NOMO-1 (cell line): ENCODE data around the gene DNAH6.
"Not testable (repeated sequence)": the region's sequence is repeated elsewhere in the genome, so short reads cannot be mapped to it uniquely, and the experiment has no call there.

Experiments
- DNase-seq, 2 experiments: peaks; one replicate each; lab custom pipeline; 2025; ENCODE audit not compliant: unreplicated experiment in 2 of 2; lab: John Stamatoyannopoulos, UW

Gene DNAH6

GRCh38 chr2:84496386-84496785 lies 19.9 kb upstream of the DNAH6 start:
- DNase-seq, result no peak

DNA sequence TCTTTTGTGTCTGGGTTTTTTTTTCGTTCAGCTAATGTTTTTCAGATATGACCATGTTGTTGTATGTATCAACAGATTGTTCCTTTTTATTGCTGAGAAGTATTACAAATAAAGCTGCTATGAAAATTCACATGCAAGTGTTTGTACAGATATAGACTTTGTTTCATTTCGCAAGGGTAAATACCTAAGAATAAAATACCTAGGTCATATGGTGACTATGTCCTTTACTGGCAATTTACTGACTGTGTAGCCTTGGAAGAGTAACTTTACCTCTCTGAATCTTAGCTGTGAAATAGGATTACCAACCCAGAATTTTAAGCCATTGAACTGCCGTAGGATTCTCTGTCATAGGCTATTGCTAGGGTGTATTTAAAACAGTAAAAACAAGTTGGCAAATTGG lies 19.0 kb upstream of the DNAH6 start:
- no peak for DNase-seq

DNA sequence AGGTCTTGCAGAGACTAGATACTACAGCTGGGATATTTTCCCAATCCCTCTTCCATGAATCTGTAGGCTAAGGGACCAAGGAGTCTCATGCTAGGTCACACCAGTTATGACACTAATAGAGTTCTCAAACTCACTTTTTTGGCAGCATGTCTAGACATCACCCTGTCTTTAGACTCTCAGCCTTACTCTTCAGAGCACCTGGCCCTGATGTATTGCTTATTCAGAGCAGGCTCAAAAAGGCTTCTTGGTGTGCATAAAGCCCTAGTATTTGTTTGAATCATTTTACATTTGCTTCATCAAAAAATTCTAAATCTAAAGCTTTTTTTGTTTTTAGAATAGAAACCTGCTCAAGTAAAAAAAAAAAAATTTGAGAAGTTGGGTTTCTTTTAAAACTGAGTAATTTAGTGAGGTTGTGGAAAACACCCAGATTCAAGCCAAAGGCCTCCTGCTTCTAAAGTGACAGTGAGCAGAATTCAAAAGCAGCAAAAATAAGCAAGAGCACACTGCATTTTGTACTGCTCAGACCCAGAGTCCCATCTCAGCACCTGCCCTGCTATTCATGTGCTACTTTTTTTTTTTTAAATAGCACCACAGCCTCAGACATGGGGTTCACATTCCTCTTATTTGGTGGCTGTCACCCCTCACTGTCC lies 18.0 kb upstream of the DNAH6 start:
- DNase-seq, result no peak

DNA sequence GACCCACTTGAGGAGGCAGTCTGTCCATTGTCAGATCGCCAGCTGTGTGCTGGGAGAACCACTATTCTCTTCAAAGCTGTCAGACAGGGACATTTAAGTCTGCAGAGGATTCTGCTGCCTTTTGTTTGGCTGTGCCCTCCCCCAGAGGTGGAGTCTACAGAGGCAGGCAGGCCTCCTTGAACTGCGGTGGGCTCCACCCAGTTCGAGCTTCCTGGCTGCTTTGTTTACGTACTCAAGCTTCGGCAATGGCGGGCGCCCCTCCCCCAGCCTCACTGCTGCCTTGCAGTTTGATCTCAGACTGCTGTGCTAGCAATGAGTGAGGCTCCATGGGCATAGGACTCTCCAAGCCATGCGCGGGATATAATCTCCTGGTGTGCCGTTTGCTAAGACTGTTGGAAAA lies 5.3 kb upstream of the DNAH6 start:
- DNase-seq, result not testable (repeated sequence)

DNA sequence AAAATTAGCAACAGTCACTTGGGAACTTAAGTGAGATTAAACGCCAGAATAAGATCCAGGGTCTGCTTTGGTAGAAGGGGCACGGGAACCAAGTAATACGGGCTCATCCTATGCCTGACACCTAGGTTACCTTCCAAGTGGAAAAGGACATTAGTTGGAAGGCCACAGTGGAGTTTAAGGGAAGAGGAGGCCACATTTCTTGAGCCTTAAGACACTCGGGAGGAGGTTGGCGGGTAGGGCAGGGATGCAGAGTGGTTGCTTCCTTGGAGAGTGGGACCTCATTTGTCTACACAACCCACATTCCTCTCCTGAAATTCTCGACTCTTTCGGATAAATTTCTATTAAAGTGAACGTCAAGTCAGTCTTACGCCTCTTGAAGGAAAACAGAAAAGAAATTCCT lies 510 bp upstream of the DNAH6 start:
- DNase-seq, result no peak

DNA sequence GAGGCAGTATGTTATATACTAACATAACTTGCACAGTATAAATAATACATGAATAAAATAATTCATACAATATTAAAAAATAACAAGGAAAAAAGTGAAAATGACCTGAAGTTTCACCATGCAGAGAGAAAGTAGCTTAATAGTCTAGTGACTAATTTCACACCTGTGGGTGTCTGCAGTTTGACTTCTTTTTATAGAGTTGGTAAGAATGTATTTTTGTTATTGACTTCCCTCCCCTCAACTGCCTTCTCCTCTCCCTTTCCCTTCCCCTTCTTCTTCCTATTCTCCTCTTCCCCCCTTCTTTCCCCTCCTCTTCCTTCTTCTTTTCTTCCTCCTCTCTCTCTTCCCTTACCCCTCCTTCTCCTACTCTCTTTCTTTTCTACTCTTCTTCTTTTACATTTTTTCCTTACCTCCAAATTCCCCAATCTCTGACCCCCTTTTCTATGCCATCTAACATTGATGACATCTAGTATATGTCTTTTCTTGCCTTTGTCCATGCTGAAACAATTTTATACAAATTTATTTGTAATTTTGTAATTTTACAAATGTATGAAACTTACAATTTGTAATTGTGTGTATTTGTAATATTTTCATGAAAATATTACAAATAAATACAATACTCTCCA lies 3.1 kb downstream of the DNAH6 start:
- no peak for DNase-seq

- DNase-seq, result no peak
These were observed 10.3 kb downstream of the DNAH6 start for GRCh38 chr2:84526562-84526961.

GRCh38 chr2:84527137-84528129 lies 11.1 kb downstream of the DNAH6 start:
- DNase-seq, result no peak

- no peak for DNase-seq
These were observed 16.0 kb downstream of the DNAH6 start for GRCh38 chr2:84532291-84532690.

DNA sequence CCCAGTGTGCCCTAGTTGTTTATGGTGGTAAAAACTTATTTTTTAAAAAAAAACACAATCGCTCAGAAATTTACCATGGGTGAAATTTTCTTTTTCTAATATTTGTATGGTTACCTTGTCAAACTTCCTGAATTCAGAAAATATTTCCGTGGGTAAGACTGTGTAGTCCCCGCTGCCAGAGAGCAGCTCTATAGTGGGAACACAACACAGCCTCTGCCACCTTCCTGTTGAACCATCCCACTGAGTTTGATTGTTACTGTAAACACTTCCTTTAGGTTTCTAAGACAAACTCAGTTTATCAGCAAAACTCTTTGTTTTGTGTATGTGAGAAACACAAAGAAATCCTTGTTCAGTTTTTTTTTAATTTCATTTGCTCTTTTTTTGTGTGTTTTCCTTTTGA lies 17.9 kb downstream of the DNAH6 start:
- no peak for DNase-seq

DNA sequence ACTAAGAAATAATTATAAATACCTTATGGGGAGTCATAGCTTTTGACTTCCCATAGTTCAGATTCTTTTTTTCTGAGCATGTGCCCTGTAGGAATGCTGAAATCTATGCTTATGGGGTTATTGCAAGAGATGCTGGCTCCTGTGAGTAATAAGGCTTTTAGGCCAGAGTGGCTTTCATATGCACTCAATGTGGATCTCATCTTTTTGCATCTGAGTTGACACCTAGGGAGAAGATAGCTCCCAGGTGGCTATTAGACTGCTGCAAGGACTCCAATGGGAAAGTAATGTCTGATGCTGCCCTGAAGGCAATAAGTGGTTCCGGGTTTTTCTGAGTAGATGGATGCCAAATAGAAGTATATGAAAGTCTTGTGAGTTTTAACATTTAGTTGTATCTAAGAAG lies 21.0 kb downstream of the DNAH6 start:
- DNase-seq, result no peak

DNA sequence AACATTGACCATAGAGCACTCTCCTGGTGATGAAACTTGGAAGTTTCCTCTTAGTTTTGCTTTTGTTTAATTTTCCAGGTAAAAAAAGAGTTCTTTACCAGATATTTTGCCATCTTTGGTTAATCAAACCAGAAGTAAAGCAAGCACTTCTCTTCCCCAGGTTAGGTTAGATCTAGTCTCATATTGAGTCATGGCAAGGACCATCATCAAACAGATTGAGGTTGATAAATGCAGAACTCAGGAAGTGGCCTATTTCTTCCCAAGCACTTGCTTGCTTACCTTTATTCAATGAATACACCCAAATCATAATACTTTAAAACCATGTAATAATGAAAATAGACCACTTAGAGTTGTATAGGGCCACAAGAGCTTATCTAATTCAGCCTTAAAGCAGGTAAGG lies 23.4 kb downstream of the DNAH6 start:
- no peak for DNase-seq

GRCh38 chr2:84545005-84545404 lies 28.7 kb downstream of the DNAH6 start:
- no peak for DNase-seq

- DNase-seq, result no peak
These were observed 30.3 kb downstream of the DNAH6 start for GRCh38 chr2:84546551-84546950.

GRCh38 chr2:84548303-84548702 lies 32.0 kb downstream of the DNAH6 start:
- no peak for DNase-seq

DNA sequence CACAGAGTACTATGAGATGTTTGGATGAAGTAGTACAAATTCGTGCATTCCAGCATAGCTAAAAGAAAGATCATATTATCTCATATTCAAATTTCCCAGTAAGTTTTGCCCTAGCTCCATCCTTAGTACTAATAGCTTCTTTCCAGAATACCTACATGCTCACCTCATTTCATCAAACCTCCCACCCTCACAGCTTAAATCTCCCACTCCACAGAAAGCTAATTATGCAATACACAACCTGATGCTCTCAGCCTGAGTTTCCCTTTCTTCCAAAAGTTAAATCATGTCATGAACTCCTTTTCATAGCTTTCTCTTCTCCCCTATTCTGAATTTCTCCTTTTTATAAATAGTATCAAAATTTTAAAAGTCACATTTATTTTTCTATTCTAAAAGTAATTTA lies 34.6 kb downstream of the DNAH6 start:
- DNase-seq, result no peak

- DNase-seq, result not testable (repeated sequence)
These were observed 35.2 kb downstream of the DNAH6 start for GRCh38 chr2:84551526-84551925.

- no peak for DNase-seq
These were observed 39.9 kb downstream of the DNAH6 start for GRCh38 chr2:84556190-84556589.

DNA sequence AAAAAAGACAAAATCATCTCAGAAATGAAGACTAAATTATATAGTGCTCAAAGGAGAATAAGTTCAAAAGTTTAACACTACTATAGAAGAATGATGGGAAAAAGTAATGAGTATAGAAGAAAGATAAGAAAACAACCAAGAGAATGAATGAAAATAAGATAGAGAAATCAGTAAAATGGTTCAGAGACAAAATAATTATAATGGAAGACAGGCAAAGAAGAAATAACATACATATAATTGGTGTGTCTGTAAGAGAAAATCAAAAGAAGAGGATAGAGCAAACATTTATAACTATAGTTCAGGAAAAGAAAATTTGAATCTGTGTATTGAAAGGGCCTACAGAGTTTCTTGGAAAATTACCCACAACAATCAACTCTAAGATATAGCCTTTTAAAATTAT lies 43.5 kb downstream of the DNAH6 start:
- DNase-seq, result no peak

DNA sequence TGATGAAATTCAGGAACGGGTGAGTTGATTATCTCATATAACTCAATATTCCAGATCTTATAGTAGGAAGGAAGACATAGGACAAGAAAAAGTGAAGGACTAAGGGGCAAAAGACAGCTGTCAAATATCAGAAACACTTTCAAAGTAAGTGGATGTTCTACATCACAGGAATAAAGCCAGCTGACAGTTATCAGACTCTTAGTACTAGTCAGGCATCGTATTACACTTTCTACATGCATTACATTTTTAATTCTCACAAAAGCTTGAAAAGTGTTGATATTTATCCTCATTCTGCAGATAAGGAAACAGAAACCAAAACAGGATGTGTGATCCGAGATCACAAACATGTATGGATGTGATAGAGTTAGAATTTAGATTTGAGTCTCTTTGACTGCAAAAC lies 63.4 kb downstream of the DNAH6 start:
- DNase-seq, result no peak

DNA sequence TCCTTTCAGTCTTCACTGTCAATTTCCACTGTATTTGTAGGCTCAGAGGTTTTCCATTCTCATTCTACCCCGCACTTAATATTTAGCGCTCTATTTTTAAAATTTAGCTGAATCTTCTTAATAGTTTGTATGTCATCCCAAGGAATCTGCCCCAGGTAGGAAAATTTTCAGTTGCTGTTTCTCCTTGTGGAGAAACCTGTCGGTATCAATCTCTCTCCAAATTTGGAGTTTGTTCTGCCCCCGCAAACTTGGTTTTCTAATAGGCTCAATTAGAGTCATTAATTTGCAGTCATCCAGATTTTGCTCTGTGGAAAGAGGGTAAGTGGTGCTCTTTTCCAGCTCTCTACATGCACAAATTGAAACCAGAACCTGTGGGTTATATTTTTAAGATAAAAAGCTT lies 87.6 kb downstream of the DNAH6 start:
- no peak for DNase-seq

DNA sequence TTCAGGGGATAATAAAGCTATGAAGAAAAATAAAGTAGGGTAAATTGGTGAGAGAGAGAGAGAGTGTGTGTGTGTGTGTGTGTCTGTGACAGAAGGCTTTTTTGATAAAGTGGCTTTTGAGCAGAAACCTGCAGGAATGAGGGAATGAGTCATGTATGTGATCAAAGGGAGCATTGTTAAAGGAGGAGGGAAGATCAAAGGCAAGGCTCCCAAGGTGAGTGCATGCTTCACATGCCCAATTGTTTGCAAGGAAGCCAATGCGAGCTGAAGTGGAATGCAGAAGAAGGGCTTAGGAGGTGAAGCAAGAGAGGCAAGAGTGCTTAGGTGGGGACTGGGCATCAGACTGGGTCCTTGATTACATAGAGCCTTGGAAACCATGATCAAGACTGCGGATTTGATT lies 96.8 kb downstream of the DNAH6 start:
- no peak for DNase-seq
